ENCODE measurements around the gene PIMREG.
"Not testable (repeated sequence)": the region's sequence is repeated elsewhere in the genome, so short reads cannot be mapped to it uniquely, and the experiment has no call there.

Gene PIMREG

DNA sequence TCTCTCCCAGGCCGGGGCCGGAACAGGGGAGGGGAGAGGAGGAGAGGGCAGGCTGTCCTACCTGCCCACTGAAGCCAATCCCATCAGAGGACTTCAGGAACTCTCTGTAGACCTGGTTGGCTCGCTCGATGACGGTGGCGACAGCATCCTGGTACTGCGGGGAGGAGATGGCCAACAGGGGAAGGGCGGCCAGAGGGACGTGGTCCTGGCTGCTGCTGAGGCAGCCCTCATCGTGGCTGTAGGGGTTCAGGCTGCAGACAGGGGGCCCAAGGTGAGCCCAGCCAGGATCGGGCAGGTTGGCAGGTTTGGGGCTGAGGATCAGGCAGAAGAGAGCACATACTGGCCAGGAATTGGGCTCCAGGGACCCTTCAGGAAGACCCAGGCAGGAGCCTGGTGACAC lies 34.2 kb downstream of the PIMREG start:
- no peak for DNase-seq (ENCODE audit: low read depth)

DNA sequence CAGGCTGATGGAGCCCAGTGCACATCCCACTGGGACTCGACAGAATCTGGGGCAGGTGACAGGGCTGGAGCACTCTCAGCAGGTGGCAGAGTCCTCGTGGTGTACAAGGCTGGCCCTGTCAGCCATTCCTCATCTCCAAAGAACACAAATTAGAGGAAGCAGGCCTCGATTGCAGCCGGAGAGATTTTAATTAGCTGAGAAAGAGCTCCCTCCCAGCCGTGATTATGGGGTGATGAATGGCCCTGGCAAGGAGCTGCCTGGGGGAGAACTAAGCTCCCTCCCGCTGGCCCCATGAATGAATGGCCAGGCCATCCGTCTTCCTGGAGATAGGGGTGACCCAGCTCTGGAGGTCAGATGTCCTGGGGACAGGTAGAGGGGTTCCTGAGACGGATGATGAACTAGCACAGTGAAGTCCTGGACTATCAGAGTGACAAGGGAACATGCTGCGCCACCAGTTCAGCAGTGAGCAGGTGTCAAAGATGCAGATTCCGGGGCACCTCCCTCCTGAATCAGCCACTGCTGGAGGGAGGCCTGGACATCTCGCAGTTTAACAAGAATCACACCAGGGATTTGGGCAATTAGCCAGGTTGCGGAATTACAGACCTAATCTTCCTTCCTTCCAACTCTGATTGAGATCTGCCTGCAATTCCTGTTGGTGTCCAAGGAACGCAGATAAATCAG lies 35.5 kb downstream of the PIMREG start:
- DNase-seq (ENCODE audit: low read depth), result no peak

DNA sequence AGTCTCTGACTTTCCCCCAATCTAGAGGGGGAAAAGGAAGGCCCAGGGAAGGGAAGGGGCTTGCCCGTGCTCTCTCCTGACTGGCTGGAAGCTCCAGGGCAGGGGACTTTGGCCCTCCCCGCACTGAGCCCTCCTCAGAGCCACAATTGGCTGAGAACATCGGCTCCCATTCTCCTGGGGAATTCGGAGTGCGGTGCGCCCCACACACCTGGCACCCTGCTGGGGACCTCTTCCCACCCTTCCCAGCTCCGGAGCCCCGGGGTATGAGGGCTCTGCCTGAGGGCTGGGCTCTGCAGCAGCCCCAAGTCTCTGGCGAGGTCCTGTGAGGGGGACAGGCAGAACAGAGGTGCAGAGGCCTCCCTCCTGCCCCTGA lies 36.0 kb downstream of the PIMREG start:
- no peak for DNase-seq (ENCODE audit: low read depth)

DNA sequence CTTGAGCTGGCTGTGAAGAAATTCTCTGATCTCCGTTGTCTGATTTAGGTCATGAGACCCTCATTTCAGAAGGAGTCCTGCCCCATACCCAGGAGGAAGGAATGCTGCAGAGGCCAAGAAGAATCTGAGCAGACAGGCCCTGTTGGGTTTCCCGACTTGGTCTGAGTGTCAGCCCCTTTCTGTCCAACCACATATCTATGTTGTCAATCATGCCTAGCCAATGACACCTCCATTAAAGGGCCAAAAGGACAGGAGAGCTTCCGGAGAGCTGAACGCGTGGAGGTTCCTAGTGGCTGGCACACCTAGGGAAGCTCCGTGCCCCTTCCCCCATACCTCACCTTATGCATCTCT lies 37.8 kb downstream of the PIMREG start:
- DNase-seq (ENCODE audit: low read depth), result no peak

DNA sequence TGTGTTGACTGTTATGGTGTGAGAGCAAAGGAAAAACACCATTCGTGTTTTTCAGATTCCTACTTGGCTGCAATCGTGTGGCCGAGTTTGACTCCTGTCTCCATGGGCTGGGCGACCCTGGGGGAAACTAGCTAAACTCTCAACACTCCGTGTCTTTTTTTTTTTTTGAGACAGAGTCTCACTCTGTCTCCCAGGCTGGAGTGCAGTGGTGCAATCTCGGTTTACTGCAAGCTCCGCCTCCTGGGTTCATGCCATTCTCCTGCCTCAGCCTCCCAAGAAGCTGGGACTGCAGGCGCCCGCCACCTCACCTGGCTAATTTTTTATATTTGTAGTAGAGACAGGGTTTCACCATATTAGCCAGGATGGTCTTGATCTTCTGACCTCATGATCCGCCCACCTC lies 38.5 kb downstream of the PIMREG start:
- DNase-seq (ENCODE audit: low read depth), result not testable (repeated sequence)

DNA sequence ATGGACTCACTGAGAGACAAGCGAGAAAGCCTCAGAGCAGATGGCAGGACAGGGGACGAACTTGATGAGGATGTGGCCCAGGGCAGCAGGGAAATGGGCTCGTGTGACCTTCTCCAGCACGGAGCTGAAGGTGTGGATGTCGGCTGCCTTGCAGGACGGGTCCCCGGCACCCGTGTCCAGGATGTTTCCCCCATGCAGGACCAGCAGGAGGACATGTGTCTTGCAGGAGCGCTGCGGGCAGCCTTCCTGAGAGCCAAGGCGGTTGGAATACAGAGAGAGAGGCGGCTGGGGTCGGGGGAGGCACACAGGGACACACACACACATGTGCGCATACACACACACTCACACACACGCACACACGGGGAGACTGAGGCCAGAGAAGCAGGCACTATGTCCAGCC lies 39.3 kb downstream of the PIMREG start:
- DNase-seq (ENCODE audit: low read depth), result no peak

DNA sequence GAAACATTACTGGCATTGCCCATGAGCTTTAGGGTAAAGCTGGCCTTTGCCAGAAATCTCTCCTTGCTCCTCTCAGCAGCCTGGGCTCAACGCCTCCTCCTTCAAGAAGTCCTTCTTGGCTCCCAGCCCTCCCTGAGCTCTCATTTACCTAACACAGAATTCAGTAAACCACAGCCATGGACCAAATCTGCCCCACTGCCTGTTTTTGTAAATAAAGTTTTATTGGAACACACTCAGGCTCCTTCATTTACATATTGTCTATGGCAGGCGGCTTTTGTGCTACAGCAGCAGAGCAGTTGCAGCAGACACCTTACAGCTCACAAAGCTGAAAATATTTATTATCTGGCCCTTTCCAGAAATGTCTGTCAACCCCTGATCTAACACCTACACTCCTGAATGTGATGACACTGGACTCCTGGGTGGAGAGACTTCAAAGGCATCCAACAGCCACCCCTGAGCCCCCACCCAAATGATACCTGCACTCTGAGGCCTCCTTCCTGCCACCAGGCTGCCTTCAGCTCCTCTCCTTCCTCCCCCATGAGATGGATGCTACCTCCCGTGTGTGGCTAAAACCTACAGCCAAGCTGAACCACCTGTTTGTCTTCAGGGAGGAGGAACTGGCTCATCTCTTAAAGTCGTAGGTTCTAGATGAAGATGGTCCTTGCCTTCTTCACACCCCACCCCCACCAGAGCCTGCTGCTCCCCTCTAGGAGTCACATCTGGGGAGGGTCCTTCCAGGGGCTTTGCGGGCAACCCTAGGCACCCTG lies 41.6 kb downstream of the PIMREG start:
- DNase-seq (ENCODE audit: low read depth), result no peak

DNA sequence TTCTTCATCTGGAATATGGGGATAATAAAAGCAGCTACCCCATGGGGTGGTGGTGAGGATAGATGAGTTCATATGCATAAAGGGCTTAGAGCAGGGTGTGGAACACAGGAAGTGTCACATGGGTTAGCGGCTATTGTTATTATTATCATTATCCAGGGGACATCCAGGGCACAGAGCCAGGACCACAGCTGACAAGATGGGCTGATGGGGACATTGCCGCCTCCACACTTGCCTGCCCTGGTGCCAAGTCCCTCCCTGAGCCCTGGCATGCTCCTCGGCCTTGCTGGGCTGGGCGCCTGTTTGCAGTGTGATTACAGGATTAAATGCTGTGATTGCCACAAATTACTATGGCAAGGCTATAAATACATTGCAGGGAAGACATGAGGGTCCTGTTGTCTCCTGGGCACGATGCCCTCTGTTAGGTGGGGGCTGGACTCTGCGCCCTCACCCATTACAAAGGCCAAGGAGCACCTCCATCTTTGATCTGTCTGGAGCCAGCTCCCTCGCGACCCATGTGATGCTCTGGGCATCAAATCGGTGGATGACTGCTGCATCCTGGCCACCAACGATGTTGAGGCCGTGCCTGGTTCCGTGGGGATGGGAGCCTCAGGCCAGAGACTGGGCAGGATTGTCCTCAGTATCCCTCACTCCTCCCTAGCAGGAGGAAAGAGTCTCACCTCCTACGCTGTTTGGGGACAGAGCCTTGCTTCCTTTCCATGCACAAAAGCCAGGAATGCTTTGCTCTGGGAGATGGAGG lies 43.2 kb downstream of the PIMREG start:
- no peak for DNase-seq (ENCODE audit: low read depth)

DNA sequence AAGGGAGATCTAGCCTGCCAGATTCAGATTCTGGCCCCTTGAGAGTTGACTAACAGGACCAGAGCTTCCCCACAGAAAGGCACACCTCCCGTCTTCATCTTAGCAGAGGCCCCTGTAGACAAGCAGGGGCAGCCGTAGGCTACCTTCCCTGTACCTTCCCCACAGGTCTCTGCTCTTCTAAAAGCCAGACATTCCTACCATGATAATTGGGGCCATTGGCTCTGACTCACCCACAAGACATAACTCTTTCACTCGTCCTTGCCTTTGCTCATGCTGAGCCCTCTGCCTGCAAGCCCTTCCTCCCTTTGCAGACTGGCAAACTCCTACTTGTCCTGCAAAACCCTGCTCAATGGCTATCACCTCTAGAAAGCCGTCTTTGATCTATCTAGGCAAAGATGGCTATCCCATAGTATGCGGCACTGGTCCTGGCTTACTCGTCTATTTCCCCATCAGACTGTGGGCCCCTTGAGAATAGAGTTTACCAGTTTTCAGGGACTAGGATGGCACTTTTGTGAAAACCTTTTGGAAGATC lies 43.8 kb downstream of the PIMREG start:
- no peak for DNase-seq (ENCODE audit: low read depth)

DNA sequence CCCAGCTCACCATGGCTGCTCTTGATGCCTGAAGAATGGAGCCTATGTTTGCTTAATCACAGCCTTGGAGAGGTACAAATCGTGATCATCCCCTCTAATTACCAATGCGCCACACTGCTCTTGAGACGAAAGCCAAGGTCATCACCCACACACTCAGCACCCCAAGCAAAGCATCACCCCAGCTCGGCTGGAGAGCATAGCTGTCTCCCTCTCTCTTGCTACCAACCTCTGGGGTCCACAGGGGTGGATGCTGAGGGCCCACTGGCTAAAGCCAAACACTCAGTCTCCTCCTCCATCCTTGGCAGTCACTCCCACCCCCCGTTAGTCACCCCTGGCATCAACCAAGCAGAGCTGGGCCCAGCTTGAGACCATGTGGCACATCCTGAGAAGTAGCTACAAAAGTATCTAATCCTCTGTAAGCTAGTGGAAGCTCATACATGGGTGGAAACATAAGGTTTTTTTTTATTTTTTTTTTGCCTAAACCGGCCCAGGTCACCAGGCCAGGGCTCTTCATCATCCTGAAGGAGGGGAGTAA lies 44.8 kb downstream of the PIMREG start:
- no peak for DNase-seq (ENCODE audit: low read depth)

DNA sequence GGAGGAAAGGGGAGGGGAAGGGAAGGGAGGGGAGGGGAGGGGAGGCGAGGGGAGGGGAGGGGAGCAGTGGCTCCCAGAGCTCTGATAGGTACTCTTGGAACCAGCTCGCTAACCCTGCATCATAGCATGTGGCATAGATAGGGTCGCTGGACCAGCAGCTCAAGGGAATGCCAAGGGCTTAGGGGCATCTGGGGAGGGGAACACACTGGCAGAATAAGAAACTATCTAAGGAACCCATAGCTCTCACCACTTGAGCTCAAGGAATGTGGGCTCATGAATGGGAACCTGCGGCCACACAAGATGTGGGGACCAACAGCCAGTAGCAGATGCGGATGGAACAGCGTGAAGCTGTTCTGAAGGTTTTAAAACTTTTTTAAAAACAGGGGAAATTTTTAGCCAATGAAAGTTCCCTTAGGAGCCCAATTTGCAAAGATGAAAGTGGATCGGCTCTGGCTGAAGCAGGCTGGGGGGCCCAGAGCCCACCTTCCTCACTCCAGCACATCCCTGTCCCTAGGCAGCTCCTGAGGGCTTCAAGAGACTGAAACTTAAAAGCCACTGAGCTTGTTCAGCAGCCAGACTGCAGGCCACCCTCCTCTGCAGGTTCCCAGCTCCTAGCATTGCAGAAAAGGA lies 46.9 kb downstream of the PIMREG start:
- DNase-seq (ENCODE audit: low read depth), result no peak

DNA sequence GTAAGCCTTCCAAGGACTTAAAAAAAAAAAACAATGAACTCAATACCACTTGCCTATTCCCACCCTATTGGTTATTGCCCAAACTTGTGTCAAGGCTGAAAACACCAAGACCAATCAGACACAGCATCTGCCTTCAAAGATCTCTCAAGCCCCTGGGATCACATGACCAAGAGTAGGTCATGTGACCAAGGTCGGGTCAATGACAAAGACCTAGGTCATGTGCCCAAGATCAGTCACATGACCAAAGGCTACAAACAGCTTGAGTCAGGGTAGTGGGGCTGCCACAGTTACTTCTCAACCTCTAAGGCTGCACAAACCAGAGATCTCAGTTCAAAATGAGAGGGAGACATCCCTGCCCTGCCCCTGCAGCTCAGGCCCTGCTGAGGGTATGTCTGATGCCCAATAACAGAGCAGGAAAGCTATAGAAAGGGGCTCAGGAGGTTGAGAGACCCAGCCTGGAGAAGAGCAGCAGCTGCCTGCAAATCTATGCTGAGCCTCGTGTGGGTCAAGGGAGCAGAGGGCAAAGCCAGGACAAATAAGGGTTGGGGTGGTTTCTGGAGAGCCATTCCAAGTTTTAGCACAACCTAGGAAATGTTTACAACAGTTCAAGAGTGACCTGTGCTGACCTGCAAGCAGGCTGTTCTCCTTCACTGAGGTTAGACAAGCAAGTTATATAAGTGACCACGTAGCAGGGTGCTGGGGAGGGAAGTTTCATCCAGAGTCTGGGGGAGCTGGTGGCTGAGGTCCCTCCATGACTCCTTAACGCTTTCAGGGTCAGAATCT lies 48.8 kb downstream of the PIMREG start:
- no peak for DNase-seq (ENCODE audit: low read depth)

DNA sequence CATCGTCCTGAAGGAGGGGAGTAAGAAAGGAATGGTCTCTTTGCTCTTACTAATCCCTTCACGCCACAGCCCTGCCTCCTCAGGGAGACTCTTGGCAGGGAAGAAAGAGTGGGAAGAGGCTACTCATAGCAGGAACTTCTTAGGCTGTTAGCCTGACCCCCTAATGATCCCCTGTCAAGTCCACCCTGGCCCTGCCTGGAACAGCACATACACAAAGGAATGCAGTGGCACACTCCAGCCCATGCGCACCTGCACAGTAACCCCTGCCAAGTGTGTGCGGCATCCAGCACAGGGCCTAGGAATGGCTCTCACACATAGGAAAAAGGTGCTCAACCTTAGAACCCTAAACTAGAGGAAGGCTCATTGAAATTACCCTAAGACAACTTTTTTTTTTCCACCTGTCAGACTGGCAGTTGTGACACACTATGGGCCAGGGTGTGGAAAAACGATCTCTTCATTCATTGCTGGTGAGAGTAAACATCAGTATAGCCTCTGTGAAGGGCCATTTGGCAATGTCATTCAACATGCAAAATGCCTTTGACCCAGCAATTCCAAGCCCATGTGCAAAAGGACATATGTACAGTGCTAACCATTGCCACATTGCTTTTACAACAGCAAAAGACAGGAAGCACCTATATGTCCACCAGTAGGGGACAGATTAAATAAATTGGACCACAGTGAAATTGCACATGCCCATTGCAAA lies 50.1 kb downstream of the PIMREG start:
- DNase-seq (ENCODE audit: low read depth), result no peak

DNA sequence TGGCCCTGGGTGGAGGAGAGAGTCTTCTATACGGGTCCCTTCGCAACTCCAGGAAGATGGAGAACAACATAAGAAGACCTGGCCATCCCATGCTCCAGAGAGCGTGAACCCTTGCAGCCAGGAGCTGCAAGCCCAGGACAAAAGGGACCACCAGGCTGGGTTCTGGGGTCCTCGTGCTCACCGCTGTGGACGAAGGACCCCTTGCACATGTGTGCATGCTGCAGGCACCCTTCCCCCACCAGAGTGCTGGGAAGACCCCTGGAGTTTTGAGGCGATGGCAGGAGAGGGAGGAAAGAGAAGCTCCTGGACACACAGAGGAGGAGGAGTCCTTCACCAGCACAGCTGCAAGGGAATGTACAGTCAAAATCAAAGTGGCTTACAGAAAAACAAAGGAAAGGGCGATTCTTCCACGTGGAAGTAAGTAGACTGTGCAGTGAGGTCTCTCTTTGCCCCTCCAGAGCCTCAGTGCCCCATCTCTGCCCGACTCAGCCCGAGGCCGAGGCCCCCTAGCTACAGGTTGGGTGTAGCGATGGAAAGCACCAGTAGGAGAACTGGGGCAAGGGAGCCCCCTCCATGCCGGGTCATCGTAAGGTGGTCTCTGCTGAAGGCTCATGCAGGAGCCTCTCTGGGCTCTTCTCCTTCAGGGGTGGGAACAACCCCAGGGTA lies 51.3 kb downstream of the PIMREG start:
- DNase-seq (ENCODE audit: low read depth), result no peak

DNA sequence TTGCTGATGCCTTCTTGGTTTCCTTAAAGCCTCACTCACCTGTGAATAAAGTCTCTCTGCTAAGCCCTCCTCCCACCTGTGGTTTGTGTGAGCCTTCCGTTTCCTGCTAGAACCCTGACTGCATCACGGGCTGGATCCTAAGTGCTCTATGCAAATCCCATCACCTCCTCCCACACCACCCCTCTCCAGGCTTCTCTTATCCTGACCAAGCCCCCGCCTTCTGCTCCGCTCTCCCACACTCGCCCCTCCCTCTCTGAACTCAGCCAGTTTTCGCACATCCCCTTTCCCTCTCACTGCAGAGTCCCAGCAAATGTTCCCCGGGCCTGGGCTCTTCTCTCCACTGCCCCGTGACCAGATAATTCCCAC lies 51.8 kb downstream of the PIMREG start:
- no peak for DNase-seq (ENCODE audit: low read depth)

DNA sequence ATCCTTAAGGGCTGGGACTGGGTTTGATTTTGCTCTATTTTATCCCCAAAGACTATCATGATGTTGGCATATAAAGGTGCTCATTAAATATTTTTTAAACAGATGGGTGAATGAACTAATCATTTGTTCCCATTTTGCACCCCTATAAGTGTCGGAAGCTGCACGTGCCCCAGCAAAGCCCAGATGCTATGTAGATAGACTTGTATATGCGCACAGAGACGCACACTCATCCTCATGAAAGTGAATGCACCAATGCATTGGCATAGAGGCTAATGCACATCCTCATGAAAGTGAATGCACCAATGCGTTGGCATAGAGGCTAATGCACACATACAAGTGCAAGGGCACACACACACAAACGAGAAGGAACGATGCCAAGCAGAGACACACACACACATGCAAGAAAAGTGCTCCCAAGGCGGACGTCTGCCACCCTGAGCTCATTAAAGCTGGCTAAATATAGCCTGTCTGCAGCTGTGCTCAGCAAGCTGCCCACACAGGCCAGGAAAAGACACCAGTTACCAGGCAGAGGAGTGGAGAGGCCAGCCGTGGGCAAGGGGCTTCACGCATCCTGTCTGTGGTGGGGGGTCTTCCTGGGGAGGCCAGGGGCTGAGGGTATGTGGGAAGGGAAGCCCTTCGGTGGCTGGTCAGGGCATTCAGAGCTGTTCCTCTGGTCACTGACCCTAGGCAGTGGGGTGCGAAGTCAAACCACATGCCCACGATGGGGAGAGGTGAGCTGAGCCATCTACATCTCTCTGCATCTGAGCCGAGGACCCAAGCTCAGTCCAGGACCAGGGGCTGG lies 52.6 kb downstream of the PIMREG start:
- DNase-seq (ENCODE audit: low read depth), result no peak

DNA sequence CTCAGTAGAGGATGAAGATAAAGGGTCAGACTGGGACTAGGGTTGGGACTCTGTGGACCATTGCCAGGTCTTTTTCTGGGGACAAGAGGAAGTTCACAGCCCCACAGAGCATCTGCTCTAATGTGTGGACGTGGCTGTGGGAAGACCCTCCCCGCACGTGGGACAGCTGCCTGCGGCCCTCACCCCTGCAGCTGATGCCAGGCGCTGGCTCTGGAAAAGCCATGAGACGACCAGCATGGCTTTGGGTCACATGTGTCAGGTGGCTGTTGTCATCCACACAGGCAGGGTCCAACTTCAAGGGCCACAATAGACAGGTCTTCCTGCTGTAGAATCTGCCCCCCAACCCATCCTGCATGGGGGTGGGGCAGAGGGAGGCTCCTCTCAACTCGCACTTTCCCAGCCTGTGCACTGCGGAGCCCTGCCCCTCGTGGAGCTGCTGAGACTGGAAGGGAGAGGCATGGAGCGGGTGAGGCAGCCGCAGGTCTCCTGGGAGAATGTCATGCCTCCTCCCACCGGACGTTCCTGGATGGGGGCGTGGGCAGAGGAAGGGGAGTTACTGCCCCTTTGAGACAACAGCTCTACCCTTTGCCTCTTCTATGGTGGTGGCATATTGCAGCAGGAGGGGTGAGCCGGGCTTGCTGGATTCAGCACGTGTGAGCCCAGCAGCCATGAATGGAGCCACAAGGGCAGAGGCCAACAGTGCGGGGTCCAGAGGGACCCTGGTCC lies 53.4 kb downstream of the PIMREG start:
- DNase-seq (ENCODE audit: low read depth), result no peak

DNA sequence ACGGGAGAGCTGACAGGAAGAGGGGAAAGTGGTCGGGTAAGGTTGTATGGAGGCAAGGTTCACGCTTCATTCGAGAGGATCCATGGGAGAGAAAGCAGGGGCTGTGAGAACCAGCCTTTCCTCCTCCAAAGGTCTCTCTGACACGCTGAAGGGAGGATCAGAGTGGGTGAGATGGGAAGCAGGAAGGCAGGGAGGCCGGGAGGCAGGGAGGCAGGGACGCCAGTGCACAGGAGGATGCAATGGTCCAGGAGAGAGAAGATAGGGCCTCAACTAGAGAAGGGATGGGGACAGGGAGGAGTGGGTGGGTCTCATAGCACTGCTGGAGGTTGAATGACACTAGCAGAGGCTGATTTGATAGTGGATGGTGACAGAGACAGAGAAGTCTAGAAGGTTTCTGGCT lies 54.1 kb downstream of the PIMREG start:
- DNase-seq (ENCODE audit: low read depth), result no peak

All from activated T-helper 1 cell treated with Interleukin-2 at 50 U/mL for 16 hours (primary cell).